NT2/D1 (cell line): Measurements from ENCODE around the gene PDXK.
"Not testable (repeated sequence)": the region's sequence is repeated elsewhere in the genome, so short reads cannot be mapped to it uniquely, and the experiment has no call there.

Source experiments
- DNase-seq: peaks from one replicate; pipeline ENCODE4 v3.0.0-alpha.2; 2011; ENCODE audit warnings: low read depth, low spot score
- H3K27me3 ChIP-seq: 2 replicates; pipeline ENCODE4 v1.6.0; 2011; ENCODE audit warnings: mild to moderate bottlenecking; ENCODE audit not compliant: insufficient read length, insufficient read depth
- H3K36me3 ChIP-seq: 2 replicates; pipeline ENCODE4 v1.6.1; 2011; ENCODE audit warnings: mild to moderate bottlenecking, low read length, mixed read lengths; ENCODE audit not compliant: insufficient read depth, insufficient read length
- H3K4me1 ChIP-seq: 2 replicates; pipeline ENCODE4 v1.5.1; 2011; ENCODE audit not compliant: insufficient read depth, insufficient read length
- H3K4me3 ChIP-seq: 2 replicates; pipeline ENCODE4 v1.5.1; 2011; ENCODE audit warnings: low read depth; ENCODE audit not compliant: insufficient read length
- H3K9ac ChIP-seq: 2 replicates; pipeline ENCODE4 v1.6.0; 2011; ENCODE audit warnings: low read depth; ENCODE audit not compliant: insufficient read length
- H3K9me3 ChIP-seq: 2 replicates; pipeline ENCODE4 v1.5.1; 2011; ENCODE audit warnings: mild to moderate bottlenecking, low read length; ENCODE audit not compliant: insufficient read depth
- SUZ12 ChIP-seq: IDR thresholded peaks from 2 replicates; pipeline ENCODE4 v1.6.1; 2011; ENCODE audit not compliant: insufficient read length, insufficient read depth; ENCODE audit errors: extremely low read depth
- YY1 ChIP-seq: IDR thresholded peaks from 2 replicates; pipeline ENCODE4 v1.6.1; 2011; ENCODE audit not compliant: insufficient read length, insufficient read depth
- ZNF274 ChIP-seq: IDR thresholded peaks from 2 replicates; pipeline ENCODE4 v1.6.1; 2011; ENCODE audit warnings: mild to moderate bottlenecking, low read depth, low read length

The PDXK gene

DNA sequence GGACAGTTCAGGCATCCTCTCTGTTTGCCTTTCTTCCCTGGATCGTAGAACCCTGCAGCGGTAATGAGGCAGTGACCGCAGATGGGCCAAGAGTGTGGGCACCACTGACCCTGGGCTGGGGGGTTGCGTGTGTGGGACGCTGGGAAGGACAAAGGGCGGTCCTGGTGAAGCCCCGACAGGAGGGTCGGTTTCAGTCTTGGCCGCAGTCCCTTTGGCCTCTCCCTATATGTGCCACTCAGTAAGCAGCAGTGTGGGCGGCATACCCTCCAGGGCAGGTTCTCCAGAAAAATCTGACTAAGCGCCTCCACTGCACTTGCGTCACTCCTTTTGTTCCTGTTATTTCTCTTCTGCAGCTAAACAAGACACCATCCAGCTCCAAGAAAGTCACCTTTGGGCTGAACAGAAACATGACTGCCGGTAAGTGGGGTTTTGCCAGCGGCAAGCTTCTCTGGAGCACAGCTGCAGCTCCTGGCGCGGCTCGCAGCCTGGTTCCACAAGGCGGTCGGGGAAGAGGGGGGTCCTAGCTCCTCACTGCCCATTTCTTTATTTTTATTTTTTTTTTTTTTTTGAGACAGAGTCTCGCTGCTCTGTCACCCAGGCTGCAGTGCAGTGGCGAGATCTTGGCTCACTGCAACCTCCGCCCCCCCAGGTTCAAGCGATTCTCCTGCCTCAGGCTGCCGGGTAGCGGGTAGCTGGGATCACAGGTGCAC is 27.7 kb upstream of the PDXK start:
- no peak overlapping the region for H3K9ac ChIP-seq
- H3K27me3 ChIP-seq, result no peaks in the 10 kb centered on the region
- no peak overlapping the region for H3K4me3 ChIP-seq
- TF ChIP-seq YY1 (no peak), SUZ12 (no peak), ZNF274 (no peak)
- no peaks in the 10 kb centered on the region for H3K4me1 ChIP-seq
- no peaks in the 10 kb centered on the region for H3K9me3 ChIP-seq
- no peak for DNase-seq
- H3K36me3 ChIP-seq, result peaks cover 99% of the 10 kb centered on the region

DNA sequence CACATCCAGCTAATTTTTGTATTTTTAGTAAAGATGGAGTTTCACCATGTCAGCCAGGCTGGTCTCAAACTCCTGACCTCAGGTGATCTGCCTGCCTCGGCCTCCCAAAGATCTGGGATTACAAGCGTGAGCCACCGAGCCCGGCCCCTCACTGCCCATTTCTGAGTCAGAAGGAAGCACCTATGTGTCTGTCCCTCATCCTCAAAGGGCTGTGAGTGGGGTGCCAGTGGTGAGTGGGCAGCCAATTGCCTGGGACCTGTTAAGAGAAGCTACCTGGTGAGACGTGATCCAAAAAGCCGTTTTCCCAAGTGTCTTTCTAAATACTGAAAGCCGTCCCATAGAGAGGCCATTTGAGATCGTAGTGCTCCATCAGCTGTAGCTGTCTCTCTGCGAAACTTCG is 27.1 kb upstream of the PDXK start:
- DNase-seq, result no peak
- Histone ChIP-seq H3K4me1 (no peaks in the 10 kb centered on the region), H3K4me3 (no peak overlapping the region), H3K9me3 (no peaks in the 10 kb centered on the region), H3K36me3 (peaks cover 99% of the 10 kb centered on the region), H3K27me3 (no peaks in the 10 kb centered on the region), H3K9ac (no peak overlapping the region)
- TF ChIP-seq ZNF274, result no peak
- TF ChIP-seq YY1, result no peak
- no peak for TF ChIP-seq SUZ12

DNA sequence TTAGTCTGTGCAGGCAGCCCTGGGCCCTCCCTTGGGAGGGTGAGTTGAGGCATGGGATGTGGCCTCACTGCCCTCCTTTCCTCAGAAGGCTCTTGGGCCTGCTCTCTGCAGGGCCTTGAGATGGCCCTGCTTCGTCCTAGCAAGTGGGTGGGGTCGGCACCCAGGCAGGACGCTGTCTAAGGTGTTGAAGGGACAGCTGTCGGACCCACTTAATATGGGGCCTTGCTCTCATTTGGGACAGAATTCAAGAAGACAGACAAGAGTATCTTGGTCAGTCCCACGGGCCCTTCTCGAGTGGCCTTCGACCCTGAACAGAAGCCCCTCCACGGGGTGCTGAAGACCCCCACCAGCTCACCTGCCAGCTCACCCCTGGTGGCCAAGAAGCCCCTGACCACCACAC is 26.0 kb upstream of the PDXK start:
- no peaks in the 10 kb centered on the region for H3K9me3 ChIP-seq
- H3K27me3 ChIP-seq, result no peaks in the 10 kb centered on the region
- peaks cover 93% of the 10 kb centered on the region for H3K36me3 ChIP-seq

DNA sequence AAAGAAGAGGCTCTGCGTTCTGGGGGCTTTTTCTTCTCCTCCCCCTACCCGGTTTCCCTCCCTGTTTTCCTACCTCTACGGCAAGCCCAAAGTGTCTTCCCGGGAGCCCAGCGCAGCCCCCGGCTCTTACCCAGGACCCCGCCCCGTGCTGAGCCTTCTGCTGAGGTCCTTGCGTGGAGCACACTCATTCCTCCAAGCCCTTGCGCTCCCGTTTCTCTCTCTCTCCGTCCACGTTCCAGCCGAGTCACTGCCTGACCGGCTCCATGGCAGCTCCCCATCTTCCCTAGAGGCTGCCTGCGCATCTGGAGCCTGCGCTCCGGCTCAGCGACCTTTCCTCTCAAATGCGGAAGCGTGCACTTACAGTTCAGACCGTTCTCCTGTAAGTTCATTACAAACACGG is 24.9 kb upstream of the PDXK start:
- Histone ChIP-seq H3K36me3 (peaks cover 89% of the 10 kb centered on the region), H3K27me3 (no peaks in the 10 kb centered on the region), H3K9ac (no peak overlapping the region), H3K9me3 (no peaks in the 10 kb centered on the region), H3K4me1 (no peaks in the 10 kb centered on the region), H3K4me3 (no peak overlapping the region)
- DNase-seq, result no peak
- TF ChIP-seq YY1 (no peak), SUZ12 (no peak), ZNF274 (no peak)

More for the DNA sequence above, 26.0 kb upstream of the PDXK start:
- H3K4me1 ChIP-seq, result no peaks in the 10 kb centered on the region
- TF ChIP-seq ZNF274, result no peak
- no peak for TF ChIP-seq SUZ12
- TF ChIP-seq YY1, result no peak
- no peak overlapping the region for H3K9ac ChIP-seq
- DNase-seq, result no peak
- no peak overlapping the region for H3K4me3 ChIP-seq

DNA sequence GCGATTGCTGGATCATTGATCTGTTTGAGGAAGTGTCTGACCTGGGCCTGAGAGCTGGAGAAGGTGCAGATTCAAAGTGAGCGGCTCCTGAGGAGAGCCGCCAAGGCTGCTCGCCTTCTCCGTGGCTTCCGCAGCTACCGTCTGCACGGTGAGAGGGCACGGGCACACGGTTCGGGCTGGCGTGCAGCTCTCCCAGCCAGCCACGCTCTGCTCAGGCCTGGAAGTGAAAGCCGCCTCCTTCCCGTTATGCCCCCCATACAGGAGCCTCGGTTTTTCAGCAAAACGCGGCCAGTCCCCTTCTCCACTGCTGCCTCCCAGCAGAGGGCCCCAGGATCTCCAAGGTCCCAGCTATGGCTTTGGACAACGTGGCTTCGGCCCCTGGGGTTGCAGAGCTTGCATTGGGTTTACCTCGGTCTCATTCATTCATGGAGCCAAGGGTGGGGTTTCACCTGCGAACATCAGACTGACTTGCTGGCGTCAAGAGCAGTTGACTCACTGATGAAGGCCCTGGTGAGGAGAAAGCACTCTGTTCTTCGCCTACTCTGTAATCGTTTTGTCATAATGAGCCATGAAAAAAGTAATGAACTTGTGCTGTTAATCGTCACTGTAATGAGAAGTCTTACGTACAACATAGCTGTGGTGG is 24.4 kb upstream of the PDXK start:
- H3K27me3 ChIP-seq, result no peaks in the 10 kb centered on the region
- no peak for DNase-seq
- H3K4me1 ChIP-seq, result no peaks in the 10 kb centered on the region
- peaks cover 84% of the 10 kb centered on the region for H3K36me3 ChIP-seq
- no peaks in the 10 kb centered on the region for H3K9me3 ChIP-seq
- no peak overlapping the region for H3K9ac ChIP-seq
- TF ChIP-seq SUZ12, result no peak
- no peak for TF ChIP-seq ZNF274
- TF ChIP-seq YY1, result no peak
- no peak overlapping the region for H3K4me3 ChIP-seq

DNA sequence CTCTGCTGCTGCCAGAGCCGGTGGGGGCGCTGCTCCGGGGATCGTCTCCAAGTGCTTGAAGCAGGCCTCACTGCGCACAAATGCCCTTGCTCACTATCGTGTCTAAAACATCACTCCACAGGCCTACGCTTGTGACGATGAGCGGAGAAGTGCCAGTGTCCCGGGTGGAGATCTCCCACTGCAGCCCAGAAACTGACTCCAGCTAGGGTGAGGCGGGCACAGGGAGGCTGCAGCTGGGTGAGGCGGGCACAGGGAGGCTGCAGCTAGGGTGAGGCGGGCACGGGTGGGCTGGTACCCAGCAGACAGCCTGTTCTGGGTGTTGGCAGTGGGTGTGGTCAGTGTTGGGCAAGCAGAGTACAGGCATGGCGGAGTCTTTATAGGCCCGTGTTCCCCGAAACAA is 22.7 kb upstream of the PDXK start:
- DNase-seq, result no peak
- H3K4me3 ChIP-seq, result no peak overlapping the region
- no peaks in the 10 kb centered on the region for H3K27me3 ChIP-seq
- no peak overlapping the region for H3K9ac ChIP-seq
- no peak for TF ChIP-seq YY1
- TF ChIP-seq SUZ12, result no peak
- no peak for TF ChIP-seq ZNF274
- no peaks in the 10 kb centered on the region for H3K9me3 ChIP-seq
- peaks cover 68% of the 10 kb centered on the region for H3K36me3 ChIP-seq
- H3K4me1 ChIP-seq, result no peaks in the 10 kb centered on the region

DNA sequence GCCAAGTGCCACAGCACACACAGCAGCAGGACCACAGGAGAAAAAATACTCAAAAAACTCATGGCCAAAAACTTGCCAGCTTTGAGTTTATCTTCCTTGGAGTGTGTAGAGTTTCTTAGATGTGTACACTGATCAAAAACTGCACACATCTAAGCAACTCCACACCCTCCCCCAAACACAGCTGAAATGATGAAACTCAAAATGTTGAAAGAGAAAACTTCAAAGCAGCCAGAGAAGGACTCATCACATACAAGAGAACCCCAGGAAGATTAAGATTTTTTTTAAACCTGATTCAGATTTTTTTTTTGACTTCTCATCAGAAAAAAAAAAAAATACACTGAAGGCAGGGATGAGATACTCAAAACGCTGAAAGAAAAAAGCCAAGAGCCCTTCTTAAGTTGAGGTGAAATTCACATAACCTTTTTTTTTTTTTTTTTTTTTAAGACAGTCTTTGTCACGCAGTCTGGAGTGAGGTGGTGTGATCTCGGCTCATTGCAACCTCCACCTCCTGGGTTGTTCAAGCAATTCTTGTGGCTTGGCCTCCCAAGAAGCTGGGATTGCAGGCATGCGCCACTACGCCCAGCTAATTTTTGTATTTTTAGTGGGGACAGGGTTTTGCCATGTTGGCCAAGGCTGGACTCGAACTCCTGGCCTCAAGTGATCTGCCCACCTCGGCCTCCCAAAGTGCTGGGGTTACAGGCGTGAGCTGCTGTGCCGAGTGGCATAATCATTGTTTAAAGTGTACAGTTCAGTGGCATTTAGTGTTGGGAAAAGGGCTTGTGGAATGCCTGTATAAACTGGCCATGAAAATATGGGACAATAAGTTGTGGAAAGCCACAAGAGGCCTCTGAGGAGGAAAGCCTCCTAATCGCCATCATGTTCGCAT is 20.9 kb upstream of the PDXK start:
- Histone ChIP-seq H3K4me1 (peaks cover 8% of the 10 kb centered on the region), H3K9me3 (no peaks in the 10 kb centered on the region), H3K9ac (no peak overlapping the region)

DNA sequence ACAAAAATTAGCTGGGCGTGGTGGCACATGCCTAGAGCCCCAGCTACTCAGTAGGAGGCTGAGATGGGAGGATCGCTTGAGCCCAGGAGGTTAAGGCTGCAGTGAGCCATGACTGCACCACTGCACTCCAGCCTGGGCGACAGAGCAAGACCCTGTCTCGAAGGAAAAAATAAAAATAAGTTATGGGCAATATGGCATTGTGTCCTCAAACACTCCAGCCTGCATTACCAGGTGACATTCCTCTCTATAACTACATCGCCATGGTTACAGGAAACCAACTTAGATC is 19.5 kb upstream of the PDXK start:
- not testable (repeated sequence) for H3K9me3 ChIP-seq, DNase-seq, H3K4me3 ChIP-seq, H3K27me3 ChIP-seq, H3K9ac ChIP-seq
- peaks cover 36% of the 10 kb centered on the region for H3K36me3 ChIP-seq
- peaks cover 18% of the 10 kb centered on the region for H3K4me1 ChIP-seq

More for the DNA sequence above, 20.9 kb upstream of the PDXK start:
- TF ChIP-seq YY1 (no peak), ZNF274 (no peak), SUZ12 (no peak)
- H3K4me3 ChIP-seq, result no peak overlapping the region
- H3K27me3 ChIP-seq, result no peaks in the 10 kb centered on the region
- DNase-seq, result no peak
- H3K36me3 ChIP-seq, result peaks cover 50% of the 10 kb centered on the region
